Embryonic facial prominence (tissue), 1 donor: ENCODE data around the gene CFAP77.
"Not testable (repeated sequence)": the region's sequence is repeated elsewhere in the genome, so short reads cannot be mapped to it uniquely, and the experiment has no call there.

Experiments used
- DNase-seq: peaks from one replicate; pipeline ENCODE4 v3.0.0-alpha.2; 2016; ENCODE audit errors: extremely low spot score

CFAP77 gene

DNA sequence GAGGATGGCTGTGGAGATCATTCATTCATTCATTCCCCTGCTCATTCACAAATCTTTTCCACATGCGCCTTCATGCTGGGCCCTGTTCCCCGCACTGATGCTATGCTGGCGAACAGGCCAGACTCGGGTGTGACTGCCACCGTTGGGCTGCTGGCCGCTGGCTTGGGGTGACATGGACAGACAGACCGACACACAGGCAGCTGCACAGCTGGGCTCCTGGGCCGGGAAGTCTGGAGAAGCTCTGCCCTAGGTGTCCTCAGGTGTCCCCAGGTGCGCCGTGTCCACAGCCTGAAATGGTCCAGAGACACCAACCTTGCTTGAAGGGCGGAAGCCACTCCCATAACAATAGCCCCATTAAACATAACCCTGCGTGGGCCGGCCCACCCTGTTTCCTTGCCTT is 137.4 kb downstream of the CFAP77 start:
- DNase-seq = no peak

DNA sequence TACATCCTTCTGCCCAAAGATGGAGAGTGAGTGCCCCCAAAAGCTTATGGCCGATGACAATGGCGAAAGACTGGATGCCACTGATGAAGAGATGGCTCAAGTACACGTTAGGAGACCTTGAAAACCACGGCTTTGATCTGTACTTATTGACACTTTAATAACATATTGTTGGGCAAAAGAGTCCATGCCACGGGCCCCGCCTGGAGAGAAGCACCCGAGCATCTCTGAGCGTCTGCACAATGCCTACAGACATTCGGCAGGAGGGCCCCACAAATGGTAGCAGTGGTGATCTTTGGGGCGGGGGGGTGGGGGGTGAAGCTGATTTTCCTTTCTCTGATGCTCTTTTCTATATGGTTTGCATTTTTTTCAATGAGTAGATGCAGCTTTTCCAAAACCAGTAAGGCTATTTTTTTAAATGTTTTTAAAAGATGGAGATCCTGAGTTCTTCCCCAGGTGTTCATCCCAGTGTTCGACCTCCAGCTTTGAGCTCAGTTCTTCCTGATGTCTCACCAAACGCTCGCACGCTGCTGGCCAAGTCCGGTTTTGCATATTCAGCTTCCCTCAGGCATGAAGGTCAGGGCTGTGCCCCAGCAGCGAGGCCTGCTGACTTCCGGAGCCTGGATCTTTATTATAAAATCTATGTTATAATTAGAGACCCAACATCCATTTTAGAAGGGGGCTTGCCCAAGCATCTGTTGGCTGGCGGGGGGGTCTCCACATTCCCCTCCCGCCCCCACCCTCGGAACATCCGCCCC is 138.1 kb downstream of the CFAP77 start:
- no peak for DNase-seq

DNA sequence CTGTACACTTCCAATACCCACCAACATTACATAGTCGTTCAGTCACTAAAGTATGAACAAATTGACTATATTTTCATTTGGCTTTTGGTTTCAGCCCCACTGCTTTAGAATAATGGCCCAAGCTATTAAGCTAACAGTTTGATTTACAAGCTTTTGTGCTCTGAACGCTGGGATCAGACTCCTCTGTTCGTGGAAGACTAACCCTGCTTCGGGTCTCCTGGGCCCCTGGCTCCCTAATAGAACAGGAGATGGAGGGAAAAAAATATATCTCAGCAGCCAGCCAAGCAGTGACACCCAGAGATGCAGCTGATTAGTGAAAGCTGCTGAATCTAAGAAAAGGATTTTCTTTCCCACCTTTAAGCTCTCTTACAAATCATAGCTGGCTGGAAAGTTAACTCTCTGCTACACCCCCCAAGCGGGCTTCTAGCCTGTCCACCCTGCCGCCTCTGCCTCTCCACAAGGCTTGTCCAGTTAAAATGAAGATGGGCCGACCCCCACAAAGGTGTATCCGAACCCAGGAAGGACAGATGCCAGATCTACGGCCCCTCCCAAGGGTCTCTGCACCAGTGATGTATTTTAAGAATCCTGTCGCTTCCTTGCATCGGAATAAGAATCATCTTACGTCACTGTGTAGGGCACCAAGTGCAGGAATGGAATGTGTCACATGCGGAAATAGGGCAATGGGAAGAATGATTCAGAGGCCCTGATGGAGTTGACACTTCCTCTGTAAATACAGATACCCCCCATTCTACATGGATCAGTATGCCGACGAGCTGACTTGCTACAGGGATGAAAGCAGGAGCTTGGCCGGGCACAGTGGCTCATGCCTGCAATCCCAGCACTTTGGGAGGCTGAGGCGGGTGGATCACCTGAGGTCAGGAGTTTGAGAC is 139.0 kb downstream of the CFAP77 start:
- DNase-seq = no peak

DNA sequence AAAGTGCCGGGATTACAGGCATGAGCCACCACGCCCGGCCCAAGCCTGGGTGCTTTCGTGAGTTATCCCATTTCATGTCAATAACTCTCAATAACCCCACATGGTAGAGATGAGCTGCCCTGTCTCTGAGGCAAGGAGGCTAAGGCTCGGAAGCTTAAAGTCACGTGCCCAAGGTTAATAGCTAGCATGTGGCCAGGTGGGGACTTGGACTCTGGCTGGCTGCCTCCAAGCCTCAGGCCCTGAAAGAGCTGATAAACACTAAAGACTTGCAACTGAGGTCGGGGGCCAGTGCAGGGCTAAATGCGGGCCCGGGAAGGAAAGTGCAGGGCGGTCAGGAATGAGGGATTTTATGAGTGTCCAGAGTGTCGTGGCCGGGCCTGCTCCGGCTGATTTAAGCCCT is 141.5 kb downstream of the CFAP77 start:
- DNase-seq = no peak

DNA sequence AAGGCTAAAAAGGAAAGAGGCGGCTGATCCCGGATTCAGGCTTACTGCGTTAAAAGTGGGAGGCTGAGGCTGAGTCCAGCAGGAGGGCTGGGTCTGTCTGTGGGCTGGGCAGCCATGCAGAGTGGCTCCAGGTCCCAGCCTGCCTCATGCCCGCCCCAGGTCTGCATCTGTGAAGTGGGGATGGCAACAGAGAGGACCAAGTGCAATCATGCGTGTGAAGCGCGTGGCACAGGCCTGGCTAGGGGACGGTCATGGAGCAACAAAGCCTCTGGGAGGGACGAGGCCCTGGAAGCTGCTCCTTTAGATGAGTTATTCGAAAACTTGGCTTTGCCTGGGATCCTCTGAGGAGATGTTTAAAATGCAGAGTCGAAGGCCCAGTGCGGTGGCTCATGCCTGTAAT is 142.0 kb downstream of the CFAP77 start:
- DNase-seq = no peak

DNA sequence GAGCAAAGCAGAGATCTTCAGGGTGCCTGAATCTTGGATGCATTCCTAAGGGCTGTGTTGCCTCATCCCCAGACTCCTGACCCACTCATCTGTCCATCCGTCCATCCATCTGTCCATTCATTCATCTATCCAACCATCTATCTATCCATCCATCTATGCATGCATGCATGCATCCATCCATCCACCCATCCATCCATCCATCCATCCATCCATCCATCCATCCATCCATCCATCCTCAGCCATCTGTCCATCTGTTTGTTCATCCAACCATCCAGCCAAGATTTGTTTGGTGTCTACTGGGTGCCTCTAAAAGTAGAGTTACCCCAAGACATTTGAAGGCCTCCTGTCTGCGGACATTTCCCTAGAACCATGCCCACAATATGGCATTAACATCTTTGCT is 144.7 kb downstream of the CFAP77 start:
- no peak for DNase-seq

DNA sequence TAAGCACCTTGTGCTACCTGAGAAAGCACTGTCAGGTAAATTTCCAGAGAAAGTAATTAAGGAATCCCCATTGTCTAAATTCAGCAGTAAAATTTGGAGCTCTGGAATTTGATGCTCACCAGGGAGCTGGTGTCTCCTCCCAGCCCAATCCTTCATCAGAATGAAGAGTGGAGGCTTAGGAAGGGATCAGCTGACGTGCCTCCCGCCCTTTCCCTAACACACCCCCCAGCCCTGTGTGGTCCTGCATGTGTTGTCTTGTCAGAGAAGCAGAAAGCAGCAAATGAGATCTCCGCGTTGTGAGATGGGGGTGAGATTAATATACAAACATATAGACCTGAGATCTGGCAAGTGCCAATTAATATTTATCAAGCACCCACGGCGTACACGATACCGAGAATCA is 145.5 kb downstream of the CFAP77 start:
- DNase-seq = no peak

DNA sequence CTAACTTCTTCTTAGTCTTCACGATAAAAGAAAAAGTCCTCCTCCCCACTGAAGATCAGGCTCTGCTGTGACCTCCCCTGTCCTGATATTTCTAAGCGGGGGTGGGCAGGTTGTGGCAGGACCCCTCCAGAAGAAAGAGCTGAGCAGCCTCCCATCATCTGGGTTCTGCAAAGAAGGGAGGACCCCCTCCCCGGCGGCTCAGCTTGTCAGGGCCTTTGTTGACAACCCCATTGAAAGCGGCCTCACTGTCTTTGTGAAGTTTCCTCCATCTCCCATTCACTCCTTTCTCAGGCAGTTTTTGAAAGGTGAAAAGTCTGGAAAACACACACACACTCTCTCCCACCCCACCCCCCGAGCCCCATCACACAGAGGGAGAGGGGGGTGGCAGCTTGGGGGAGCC is 146.2 kb downstream of the CFAP77 start:
- no peak for DNase-seq

DNA sequence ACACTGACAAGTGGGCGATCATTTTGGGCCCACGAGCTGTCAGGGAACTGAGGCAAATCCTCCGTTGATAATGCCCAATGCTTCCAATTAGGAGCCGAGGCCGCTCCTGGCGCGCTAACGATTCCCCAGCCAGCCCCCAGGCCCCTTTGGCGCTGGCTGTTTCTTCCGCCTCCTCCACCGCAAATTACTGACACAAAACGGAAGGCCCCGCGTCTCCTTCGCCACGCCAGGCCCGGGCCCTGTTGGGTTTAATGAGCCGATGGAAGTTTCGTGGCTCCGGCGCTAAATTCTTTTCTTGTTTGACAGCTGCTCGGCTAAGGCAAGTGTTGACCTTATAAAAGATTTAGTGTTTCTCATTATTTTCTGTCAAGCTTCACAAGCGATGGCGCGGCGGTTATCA is 146.7 kb downstream of the CFAP77 start:
- DNase-seq = no peak

DNA sequence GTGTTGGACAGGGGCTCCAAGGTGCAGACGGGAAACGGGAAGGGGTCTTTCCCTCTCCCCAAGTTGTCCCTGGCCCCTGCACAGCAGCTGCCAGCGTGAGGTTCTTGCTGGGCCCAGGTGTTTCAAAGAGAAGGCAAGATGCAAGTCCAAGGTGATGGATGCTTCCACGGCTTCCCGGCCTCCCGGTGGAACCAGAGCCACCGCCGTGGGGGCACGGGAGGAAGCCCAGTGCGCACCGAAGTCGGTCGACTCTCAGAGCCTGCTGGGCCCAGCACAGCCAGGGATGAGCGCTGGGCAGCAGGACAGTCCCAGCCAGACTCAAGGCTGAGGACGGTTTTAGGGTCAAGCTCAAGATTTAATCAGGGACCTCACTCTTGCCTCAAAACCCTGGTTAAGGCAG is 147.1 kb downstream of the CFAP77 start:
- no peak for DNase-seq

DNA sequence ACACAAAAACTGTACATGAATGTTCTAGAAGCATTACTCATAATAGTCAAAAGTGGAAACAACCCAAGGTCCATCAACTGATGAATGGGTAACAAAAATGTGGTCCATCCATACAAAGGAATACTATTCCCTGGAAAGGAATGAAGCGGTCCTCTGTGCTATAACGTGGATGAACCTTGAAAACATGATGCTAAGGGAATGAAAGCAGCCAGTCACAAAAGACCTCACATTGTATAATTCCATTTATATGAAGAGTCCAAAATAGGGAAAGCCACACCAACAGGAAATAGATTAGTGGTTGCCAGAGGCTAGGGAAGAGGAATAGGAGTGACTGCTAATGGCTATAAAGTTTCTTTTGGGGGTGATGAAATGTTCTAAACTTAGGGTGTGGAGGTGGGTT is 149.7 kb downstream of the CFAP77 start:
- no peak for DNase-seq

DNA sequence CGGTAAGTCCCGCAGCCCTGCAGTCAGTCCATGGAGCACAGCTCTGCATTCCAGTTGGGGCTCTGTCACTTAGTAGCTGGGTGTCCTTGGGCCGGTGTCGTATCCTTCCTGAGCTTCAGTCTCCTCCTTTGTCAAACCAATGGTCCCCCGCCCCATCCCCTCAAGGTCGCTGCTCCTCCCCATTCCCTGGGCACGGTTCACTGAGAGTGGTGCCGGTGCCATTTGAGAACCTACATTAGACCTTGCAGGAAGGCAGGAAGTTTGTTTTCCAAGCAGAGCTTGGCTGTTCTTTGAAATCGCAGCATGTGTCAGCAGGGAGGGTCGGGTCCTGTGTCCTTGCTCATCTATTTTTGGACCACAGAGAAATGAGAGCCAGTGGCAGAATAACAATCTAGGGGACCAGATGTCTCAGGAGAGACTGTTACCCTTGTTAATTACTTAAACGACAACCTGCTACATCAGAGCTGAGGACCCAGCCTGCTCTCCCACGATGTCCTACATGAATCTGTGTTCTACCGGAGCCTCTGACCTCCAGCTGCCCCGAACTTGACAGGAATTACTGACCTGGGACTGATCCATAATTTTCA is 150.7 kb downstream of the CFAP77 start:
- DNase-seq = no peak

DNA sequence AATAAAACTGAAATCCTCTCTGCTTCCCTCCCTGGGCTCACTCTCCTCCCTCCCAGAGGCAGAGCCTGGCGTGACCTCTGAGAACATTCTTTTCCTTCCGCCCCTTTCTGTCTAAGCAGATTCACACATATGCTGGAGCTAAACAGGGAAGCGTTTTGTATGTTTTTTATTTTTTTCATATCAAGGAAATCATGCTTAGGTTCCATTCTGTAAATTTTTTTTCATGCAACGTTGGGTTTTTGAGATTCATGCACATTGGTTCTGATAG is 152.2 kb downstream of the CFAP77 start:
- DNase-seq = no peak

DNA sequence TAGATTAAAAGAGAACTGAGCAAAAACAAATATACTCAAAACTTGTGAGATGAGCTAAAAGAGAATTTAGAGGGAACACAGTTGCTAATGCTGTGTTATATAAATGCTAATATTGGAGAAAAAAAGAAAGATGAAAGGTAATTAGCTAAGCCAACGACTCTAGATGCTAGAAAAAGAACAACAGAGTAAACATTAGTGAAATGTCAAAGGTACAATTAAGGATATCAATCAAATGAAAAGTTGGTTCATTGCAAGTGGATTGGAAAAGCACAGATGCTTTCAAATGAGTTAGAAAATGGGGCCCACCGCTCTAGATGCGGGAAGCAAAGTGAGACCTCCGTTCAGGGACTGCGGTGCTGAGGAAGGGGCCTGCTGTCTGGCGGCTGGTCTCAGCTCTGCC is 154.5 kb downstream of the CFAP77 start:
- no peak for DNase-seq

DNA sequence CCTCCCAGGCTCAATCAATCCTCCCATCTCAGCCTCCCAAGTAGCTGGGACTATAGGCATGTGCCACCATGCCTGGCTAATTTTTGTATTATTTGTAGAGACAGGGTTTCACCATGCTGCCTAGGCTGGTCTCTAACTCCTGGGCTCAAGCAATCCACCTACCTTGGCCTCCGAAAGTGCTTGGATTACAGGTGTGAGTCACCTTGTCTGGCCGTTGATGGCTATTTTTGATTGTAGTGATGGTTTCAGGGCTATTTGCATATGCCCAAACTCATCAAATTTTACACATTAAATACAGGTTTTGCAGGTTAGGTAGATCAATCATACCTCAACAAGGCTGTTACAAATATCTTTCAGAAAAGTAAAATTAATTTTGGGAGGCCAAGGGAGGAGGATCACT is 158.8 kb downstream of the CFAP77 start:
- not testable (repeated sequence) for DNase-seq

DNA sequence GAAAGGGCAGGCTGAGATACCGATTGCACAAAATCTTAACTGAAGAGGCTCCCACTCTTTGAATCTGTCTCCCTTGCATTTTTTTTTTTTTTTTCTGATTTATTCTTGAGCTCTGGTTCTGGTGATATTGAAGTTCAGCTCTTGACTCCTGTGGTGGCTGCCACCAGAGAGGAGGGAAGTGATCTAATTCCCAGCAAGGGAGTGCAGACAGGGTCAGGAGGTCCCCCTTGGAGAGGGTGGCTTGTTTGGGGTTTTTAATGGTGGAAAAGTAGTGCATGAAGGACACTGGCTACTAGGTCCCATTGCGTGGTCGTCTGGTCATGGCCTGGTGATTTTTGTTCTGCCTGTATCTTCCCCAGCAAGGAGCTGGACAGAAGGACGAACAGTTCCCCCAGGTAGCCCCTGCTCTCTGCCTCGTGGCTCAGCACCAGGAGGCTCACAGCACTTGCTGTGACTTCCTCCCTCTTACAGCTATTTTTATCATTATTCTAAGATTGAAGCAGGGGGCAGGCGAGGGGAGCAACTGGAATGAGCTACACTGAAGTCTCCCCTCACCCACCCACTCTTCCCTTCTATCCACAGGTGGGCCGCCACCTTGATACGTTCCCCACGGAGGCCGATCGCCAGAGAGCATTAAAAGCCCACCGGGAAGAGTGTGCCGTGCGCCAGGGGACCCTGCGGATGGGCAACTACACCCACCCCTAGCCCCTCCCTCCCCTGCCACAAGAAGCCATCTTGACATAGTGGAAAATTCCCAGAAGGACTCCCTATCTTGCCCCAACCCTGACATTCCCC is 162.0 kb downstream of the CFAP77 start:
- no peak for DNase-seq

DNA sequence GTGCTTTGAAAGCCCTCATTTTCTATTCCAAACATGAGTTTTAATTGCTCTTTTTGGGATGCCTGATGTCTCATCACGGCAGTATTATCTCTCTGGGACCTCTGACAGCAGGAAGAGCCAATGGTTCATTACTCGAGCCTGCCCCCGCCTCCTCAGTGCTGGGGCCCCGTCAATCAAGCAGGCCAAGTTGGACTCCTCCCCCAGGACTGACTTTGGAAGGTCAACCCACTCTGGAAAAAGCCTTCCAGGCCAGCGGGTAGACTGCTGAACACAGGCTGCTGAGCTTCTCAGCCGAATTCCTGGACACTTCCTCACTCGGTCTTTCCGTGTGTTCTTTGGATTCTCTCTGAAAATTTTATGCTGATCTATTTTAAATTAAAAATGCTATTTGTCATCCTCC is 162.9 kb downstream of the CFAP77 start:
- DNase-seq = no peak

DNA sequence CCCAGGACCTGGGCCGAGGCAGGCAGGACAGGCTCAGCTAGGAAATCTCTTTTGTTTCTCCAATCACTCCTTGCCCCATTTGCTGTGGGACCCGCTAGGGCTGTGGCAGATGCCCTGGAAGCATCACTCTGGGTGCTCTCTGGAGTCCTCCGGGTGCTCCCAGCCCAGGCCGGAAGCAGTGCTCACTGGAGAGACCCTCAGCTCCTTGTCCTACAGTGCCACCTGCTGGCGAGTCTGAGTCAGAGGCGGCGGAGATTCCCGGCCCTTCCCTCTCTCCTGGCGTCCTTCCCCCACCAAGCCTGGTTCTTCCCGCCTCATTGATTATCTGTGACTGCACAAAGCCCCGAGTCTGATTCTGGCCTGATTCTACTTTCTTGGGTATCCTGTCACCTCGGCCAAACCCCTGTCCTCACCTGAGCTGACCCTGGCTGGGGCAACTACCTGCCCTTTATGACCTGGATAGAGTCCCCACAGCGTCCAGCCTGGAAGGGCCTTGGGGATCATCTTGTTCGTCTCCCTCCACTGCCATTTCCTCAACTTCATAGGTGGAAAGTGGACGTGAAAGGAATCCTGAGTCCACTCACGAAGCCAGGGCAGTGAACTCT is 165.1 kb downstream of the CFAP77 start:
- DNase-seq = peak; percentile 36

DNA sequence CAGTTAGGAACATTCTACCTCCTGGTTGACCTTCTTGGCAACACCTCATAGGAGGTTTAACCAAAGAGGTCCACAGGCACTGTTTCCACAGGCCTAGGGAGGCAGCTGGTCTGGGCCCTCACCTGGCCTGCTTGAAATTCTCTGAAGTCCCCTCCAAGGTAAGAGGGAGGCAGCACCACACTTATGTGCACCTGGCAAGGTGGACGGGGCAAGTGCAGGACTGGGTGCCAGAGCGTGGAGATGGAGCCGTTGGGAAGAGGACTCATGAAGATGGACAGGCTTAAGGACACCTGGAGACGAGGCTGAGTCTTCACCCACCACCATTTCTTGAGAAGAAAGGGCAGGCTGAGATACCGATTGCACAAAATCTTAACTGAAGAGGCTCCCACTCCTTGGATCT is 165.8 kb downstream of the CFAP77 start:
- no peak for DNase-seq

DNA sequence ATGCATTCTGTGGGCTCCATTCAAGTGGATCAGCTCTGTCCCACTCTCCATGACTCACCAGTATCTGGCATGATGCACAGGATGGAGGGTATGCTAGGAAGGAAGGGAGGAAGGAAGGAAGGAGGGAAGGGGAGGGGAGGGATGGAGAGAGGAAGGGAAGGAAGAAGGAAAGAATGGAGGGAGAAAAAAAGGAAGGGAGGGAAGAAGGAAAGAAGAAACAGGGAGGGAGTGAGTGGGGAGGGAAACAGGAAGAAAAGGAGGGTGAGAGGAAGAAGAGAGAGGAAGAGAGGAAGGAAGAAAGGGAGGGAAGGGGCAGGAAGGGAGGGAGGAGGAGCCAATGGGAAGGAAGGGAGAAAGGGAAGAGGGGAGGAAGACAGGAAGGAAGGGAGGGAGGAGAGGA is 167.1 kb downstream of the CFAP77 start:
- DNase-seq = no peak

DNA sequence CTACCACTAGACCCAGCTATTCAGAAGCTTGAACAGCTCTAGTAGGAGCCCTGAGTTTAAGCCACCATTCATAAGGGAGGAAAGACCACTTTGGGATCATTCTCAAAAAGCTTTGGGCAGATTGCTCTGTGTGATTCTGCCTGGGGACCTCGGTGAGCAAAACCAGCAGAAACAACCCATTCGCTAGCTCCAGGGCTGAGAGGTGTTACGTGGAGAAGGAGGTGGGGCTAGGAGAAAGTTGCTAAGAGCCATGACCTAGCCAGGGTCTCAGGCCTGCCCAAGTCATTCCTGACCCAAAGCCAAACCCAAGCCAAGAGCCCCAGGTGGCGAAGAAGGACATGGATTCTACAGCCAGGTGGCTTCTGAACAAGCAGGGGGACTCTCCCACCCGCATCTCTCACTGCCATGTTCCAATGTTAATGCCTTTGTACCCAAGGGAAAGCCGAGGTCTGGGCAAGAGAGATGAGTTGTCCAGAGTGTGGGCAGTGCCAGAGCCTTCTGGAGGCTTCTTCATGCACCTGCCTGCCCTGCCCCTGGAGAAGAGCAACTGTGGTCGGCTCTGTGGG is 168.4 kb downstream of the CFAP77 start:
- no peak for DNase-seq

DNA sequence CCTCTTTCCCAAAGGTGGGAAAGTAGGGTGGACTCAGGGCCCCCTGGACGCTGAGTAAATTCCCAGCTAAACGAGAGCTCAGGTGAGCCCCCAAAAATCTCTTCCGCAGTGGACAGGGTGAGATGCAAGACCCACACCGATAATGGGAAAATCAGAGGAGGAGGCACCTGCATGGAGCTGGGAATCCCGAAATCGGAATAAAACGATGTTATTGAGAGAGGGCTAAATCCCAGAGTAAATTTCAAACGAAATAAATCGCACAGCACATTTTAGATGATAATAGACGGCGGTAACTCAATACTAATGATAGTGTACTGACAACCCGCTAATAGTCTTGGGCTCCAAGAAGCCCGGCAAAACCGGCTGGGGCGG is 169.4 kb downstream of the CFAP77 start:
- DNase-seq = no peak
